H9 (cell line): ENCODE measurements around the gene PIM3. TPM values are rescaled to one million over a fixed set of nuclear protein-coding genes. Genes with fewer than 3 reads are reported as not detected.
A peak's percentile ranks its signal among the peaks of the same experiment; 100 is the strongest.

Experiments used
- DNase-seq: peaks from one replicate; pipeline ENCODE4 v3.0.0-alpha.2; 2017
- H2AFZ ChIP-seq: one replicate; pipeline ENCODE4 v1.6.1; 2013; ENCODE audit warnings: mild to moderate bottlenecking, low read length, control low read depth, moderate library complexity
- H2AK5ac ChIP-seq: 2 replicates; pipeline ENCODE4 v1.6.1; 2013; ENCODE audit warnings: low read length, control low read depth, mixed read lengths; ENCODE audit not compliant: insufficient read length
- H2BK120ac ChIP-seq: one replicate; pipeline ENCODE4 v1.6.1; 2013; ENCODE audit warnings: low read depth, mild to moderate bottlenecking, low read length, control low read depth, inconsistent platforms; ENCODE audit not compliant: poor library complexity, severe bottlenecking
- H2BK12ac ChIP-seq: 2 replicates; pipeline ENCODE4 v1.6.1; 2013; ENCODE audit warnings: low read length, control low read depth, mixed read lengths, low read depth; ENCODE audit not compliant: insufficient read length
- H2BK15ac ChIP-seq: 2 replicates; pipeline ENCODE4 v1.6.1; 2013; ENCODE audit warnings: low read depth, low read length, control low read depth
- H2BK20ac ChIP-seq: one replicate; pipeline ENCODE4 v1.6.1; 2013; ENCODE audit warnings: low read depth, mild to moderate bottlenecking, low read length, control low read depth, inconsistent platforms; ENCODE audit not compliant: poor library complexity, severe bottlenecking
- H2BK5ac ChIP-seq: 2 replicates; pipeline ENCODE4 v1.6.1; 2013; ENCODE audit warnings: low read length, control low read depth, mixed read lengths; ENCODE audit not compliant: insufficient read length
- H3K14ac ChIP-seq: 2 replicates; pipeline ENCODE4 v1.6.1; 2013; ENCODE audit warnings: low read length, control low read depth; ENCODE audit not compliant: insufficient read depth
- H3K18ac ChIP-seq: 2 replicates; pipeline ENCODE4 v1.6.1; 2013; ENCODE audit warnings: low read depth, mild to moderate bottlenecking, mixed read lengths, low read length, control low read depth; ENCODE audit not compliant: insufficient read length
- H3K23ac ChIP-seq: 2 replicates; pipeline ENCODE4 v1.6.1; 2013; ENCODE audit warnings: low read length, control low read depth, mixed read lengths, low read depth; ENCODE audit not compliant: insufficient read length
- H3K23me2 ChIP-seq: 2 replicates; pipeline ENCODE4 v1.6.1; 2013; ENCODE audit warnings: low read depth, mild to moderate bottlenecking, mixed read lengths, low read length, control low read depth; ENCODE audit not compliant: insufficient read length, poor library complexity, severe bottlenecking
- H3K27ac ChIP-seq: 2 replicates; pipeline ENCODE4 v1.5.1; 2013; ENCODE audit warnings: low read length, control low read depth, mixed read lengths, low read depth; ENCODE audit not compliant: insufficient read length
- H3K27me3 ChIP-seq: 2 replicates; pipeline ENCODE4 v1.6.1; 2013; ENCODE audit warnings: low read length, control low read depth, inconsistent platforms; ENCODE audit not compliant: insufficient read depth
- H3K4ac ChIP-seq: 2 replicates; pipeline ENCODE4 v1.6.1; 2013; ENCODE audit warnings: low read depth, mild to moderate bottlenecking, control low read depth, inconsistent platforms, low read length, moderate library complexity
- H3K4me1 ChIP-seq: 2 replicates; pipeline ENCODE4 v1.6.1; 2013; ENCODE audit warnings: low read length, control low read depth, inconsistent platforms; ENCODE audit not compliant: insufficient read depth
- H3K4me2 ChIP-seq: 2 replicates; pipeline ENCODE4 v1.6.1; 2013; ENCODE audit warnings: low read length, control low read depth, mixed read lengths; ENCODE audit not compliant: insufficient read length, insufficient read depth
- H3K56ac ChIP-seq: 2 replicates; pipeline ENCODE4 v1.6.1; 2013; ENCODE audit warnings: low read depth, mild to moderate bottlenecking, mixed read lengths, low read length, control low read depth; ENCODE audit not compliant: insufficient read length
- H3K79me1 ChIP-seq: 2 replicates; pipeline ENCODE4 v1.6.1; 2013; ENCODE audit warnings: low read depth, mild to moderate bottlenecking, moderate library complexity, low read length, control low read depth, inconsistent platforms; ENCODE audit not compliant: insufficient read depth, poor library complexity, severe bottlenecking
- H3K79me2 ChIP-seq: 2 replicates; pipeline ENCODE4 v1.6.1; 2013; ENCODE audit warnings: low read length, control low read depth, inconsistent platforms; ENCODE audit not compliant: insufficient read depth
- H3K9ac ChIP-seq: 2 replicates; pipeline ENCODE4 v1.6.1; 2013; ENCODE audit warnings: low read length, control low read depth, mixed read lengths; ENCODE audit not compliant: insufficient read length; ENCODE audit errors: extremely low read depth
- H3K9me3 ChIP-seq: one replicate; pipeline ENCODE4 v1.6.1; 2013; ENCODE audit warnings: low read depth, low read length, inconsistent platforms; ENCODE audit not compliant: control insufficient read depth
- H3T11ph ChIP-seq: one replicate; pipeline ENCODE4 v1.6.1; 2013; ENCODE audit warnings: mild to moderate bottlenecking, low read length, control low read depth, inconsistent platforms
- H4K20me1 ChIP-seq: one replicate; pipeline ENCODE4 v1.6.1; 2013; ENCODE audit not compliant: control insufficient read depth, insufficient read length, insufficient read depth
- H4K5ac ChIP-seq: 2 replicates; pipeline ENCODE4 v1.6.1; 2013; ENCODE audit warnings: low read depth, mild to moderate bottlenecking, mixed read lengths, low read length, control low read depth; ENCODE audit not compliant: insufficient read length
- H4K8ac ChIP-seq: replicated peaks from 2 replicates; pipeline ENCODE4 v1.6.1; 2013; ENCODE audit warnings: low read length, control low read depth, mixed read lengths, low read depth; ENCODE audit not compliant: insufficient read length
- H4K91ac ChIP-seq: 2 replicates; pipeline ENCODE4 v1.6.1; 2013; ENCODE audit warnings: low read depth, mild to moderate bottlenecking, moderate library complexity, mixed read lengths, low read length, control low read depth; ENCODE audit not compliant: insufficient read length
- H3K27ac Mint-ChIP-seq, 3 experiments: 2 replicates in 2 of 3; 3 replicates in 1 of 3; pipeline ENCODE4 v1.8.0; 2020 to 2021; ENCODE audit warnings: mixed read lengths in 3 of 3, mild to moderate bottlenecking in 1 of 3, moderate library complexity in 1 of 3
- H3K27me3 Mint-ChIP-seq: 2 replicates; pipeline ENCODE4 v1.8.0; 2021; ENCODE audit warnings: low read depth, mild to moderate bottlenecking, moderate library complexity, mixed read lengths
- H3K36me3 Mint-ChIP-seq, 3 experiments: 2 replicates in 2 of 3; 3 replicates in 1 of 3; pipeline ENCODE4 v1.8.0; 2020 to 2021; ENCODE audit warnings: low read depth in 3 of 3, mixed read lengths in 3 of 3; ENCODE audit not compliant: insufficient read depth in 1 of 3
- H3K4me1 Mint-ChIP-seq, 2 experiments: 2 replicates each; pipeline ENCODE4 v1.8.0; 2020; ENCODE audit warnings: mixed read lengths in 2 of 2
- H3K4me3 Mint-ChIP-seq, 2 experiments: 2 replicates in 1 of 2; 3 replicates in 1 of 2; pipeline ENCODE4 v1.8.0; 2020 to 2021; ENCODE audit warnings: mild to moderate bottlenecking in 2 of 2, mixed read lengths in 2 of 2, moderate library complexity in 1 of 2
- H3K9me3 Mint-ChIP-seq, 2 experiments: 2 replicates in 1 of 2; 3 replicates in 1 of 2; pipeline ENCODE4 v1.8.0; 2020; ENCODE audit warnings: mild to moderate bottlenecking in 2 of 2, mixed read lengths in 2 of 2, moderate library complexity in 1 of 2
- WGBS: extraction: QIAGEN DNeasy Blood & Tissue Kit; methylation state at CpG from one replicate; pipeline ENCODE4 v1.1.7; 2013; ENCODE audit warnings: missing lambda C conversion rate, low lambda C conversion rate, mixed read lengths; ENCODE audit not compliant: insufficient read length; ENCODE audit errors: extremely low coverage; 5-methylcytosine and 5-hydroxymethylcytosine counted together
- total RNA-seq: library from RNA; stranded (reverse); gene quantifications from 2 replicates; pipeline ENCODE4 v1.2.1, GENCODE V29; 2021
- TF ChIP-seq, protein P1 (sequence below): fragments of 200-600 bp; sonication (generic); conservative IDR thresholded peaks from 3 replicates; pipeline ENCODE4 v1.8.0; 2021; ENCODE audit warnings: antibody characterized with exemption, mild to moderate bottlenecking

The PIM3 gene
- total RNA-seq, 1 experiment from 2014 or later, result 43.4 TPM

DNA sequence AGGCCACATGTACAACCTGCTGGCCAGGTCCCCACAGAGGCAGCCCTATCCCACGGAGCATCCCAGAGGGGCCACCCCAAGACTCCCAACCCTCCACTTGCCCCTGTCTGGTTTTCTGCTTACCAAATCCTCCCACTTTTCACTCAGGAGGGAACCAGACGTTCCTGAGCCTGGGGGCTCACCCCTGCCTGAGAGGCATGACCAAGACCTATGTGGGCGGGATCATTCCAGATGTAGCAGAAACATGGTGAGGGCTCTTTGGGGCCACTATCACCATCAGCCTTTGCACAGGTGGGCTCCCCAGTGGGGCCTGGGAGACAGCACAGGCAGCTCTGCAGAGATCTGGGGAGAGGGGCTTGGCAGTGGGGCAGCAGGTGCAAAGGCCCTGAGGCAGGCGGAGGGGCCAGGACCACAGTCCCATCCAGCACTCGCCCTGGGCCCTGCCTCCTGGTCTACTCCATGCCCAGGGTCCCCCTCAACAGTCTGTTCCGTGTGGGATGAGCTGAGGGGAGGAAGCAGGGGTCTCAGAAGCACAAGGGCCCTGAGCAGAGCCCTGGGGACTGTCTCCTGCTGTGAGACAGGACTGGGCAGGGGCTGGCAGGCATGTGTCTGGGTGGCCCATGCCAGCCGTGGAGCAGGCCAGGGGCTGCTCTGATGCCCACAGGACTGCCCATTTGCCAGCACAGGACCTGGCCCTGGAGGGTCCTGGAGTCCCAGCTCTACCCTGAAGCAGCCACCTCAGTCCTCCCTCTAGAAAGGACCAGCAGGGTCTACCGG is 9.4 kb downstream of the PIM3 start:
- WGBS, result no CpG with 5 or more reads among the region's 8 CpGs
- H3K56ac ChIP-seq, result no peak overlapping the region

More for the DNA sequence above, 9.4 kb downstream of the PIM3 start:
- Histone ChIP-seq H3K23ac (no peak overlapping the region), H3K27ac (no peak overlapping the region), H3K79me2 (no peaks in the 10 kb centered on the region), H3K23me2 (no peaks in the 10 kb centered on the region), H4K91ac (no peak overlapping the region), H2AFZ (no peak overlapping the region), H3K9ac (no peak overlapping the region), H3K4me1 (no peaks in the 10 kb centered on the region; the same call in 1 of the 2 replicates), H3K4ac (no peak overlapping the region), H3K9me3 (no peaks in the 10 kb centered on the region), H3K14ac (no peak overlapping the region; the same call in 1 of the 2 replicates), H2AK5ac (no peak overlapping the region), H3T11ph (no peak overlapping the region), H2BK15ac (no peak overlapping the region), H3K4me2 (no peak overlapping the region), H3K27me3 (no peaks in the 10 kb centered on the region), H4K5ac (no peak overlapping the region), H4K20me1 (peaks cover 3% of the 10 kb centered on the region), H4K8ac (no peak overlapping the region), H3K18ac (no peak overlapping the region), H2BK12ac (no peak overlapping the region), H2BK20ac (no peak overlapping the region), H2BK5ac (no peak overlapping the region), H2BK120ac (no peak overlapping the region), H3K79me1 (no peaks in the 10 kb centered on the region)
- H3K4me1 Mint-ChIP-seq, result peaks cover 4 to 5% of the 10 kb centered on the region in 2 experiments; a peak in 3 of 4 replicates
- H3K27ac Mint-ChIP-seq, result no peak overlapping the region; a peak in 1 of 7 replicates
- peaks cover 16% of the 10 kb centered on the region for H3K27me3 Mint-ChIP-seq
- H3K9me3 Mint-ChIP-seq, result no peaks in the 10 kb centered on the region
- H3K36me3 Mint-ChIP-seq, result peaks cover 0 to 2% (median 0%) of the 10 kb centered on the region in 3 experiments; a peak in 1 of 7 replicates
- DNase-seq, result peak; percentile 25
- H3K4me3 Mint-ChIP-seq, result peak overlapping the region in 1 of 2 experiments; percentile 74; a peak in 1 of 5 replicates
- TF ChIP-seq, protein P1, sequence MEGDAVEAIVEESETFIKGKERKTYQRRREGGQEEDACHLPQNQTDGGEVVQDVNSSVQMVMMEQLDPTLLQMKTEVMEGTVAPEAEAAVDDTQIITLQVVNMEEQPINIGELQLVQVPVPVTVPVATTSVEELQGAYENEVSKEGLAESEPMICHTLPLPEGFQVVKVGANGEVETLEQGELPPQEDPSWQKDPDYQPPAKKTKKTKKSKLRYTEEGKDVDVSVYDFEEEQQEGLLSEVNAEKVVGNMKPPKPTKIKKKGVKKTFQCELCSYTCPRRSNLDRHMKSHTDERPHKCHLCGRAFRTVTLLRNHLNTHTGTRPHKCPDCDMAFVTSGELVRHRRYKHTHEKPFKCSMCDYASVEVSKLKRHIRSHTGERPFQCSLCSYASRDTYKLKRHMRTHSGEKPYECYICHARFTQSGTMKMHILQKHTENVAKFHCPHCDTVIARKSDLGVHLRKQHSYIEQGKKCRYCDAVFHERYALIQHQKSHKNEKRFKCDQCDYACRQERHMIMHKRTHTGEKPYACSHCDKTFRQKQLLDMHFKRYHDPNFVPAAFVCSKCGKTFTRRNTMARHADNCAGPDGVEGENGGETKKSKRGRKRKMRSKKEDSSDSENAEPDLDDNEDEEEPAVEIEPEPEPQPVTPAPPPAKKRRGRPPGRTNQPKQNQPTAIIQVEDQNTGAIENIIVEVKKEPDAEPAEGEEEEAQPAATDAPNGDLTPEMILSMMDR, result no peak
